Activated T-cell treated with anti-CD3 and anti-CD28 coated beads, Interleukin-2, amount 50 U/mL, for 72 hours (primary cell): ENCODE data around the gene MRPL10. TPM values are rescaled to one million over a fixed set of nuclear protein-coding genes. Genes with fewer than 3 reads are reported as not detected.

Experiments used
- ATAC-seq, 2 donors: fragments of 150-1000 bp; cut with Tn5 transposase; replicated peaks in 1 of 2; 2 replicates each; pipeline ENCODE4 v1.10.0; 2021; ENCODE audit warnings: moderate library complexity in 2 of 2, mild to moderate bottlenecking in 1 of 2
- DNase-seq, 2 donors: peaks; one replicate each; pipeline ENCODE4 v3.0.0; 2021 to 2022; ENCODE audit warnings: mixed read lengths in 1 of 2
- H3K27ac Mint-ChIP-seq: one replicate; pipeline ENCODE4 v1.8.0; 2022; ENCODE audit warnings: mild to moderate bottlenecking, moderate library complexity, mixed read lengths
- H3K27me3 Mint-ChIP-seq: one replicate; pipeline ENCODE4 v1.8.0; 2022; ENCODE audit warnings: low read depth, mixed read lengths
- H3K36me3 Mint-ChIP-seq, 2 donors: one replicate each; pipeline ENCODE4 v1.8.0; 2022; ENCODE audit warnings: mixed read lengths in 2 of 2, mild to moderate bottlenecking in 1 of 2; ENCODE audit not compliant: insufficient read depth in 2 of 2
- H3K4me1 Mint-ChIP-seq: one replicate; pipeline ENCODE4 v1.8.0; 2022; ENCODE audit warnings: low read depth, mixed read lengths
- H3K4me3 Mint-ChIP-seq, 2 donors: one replicate each; pipeline ENCODE4 v1.8.0; 2022; ENCODE audit warnings: mild to moderate bottlenecking in 2 of 2, mixed read lengths in 2 of 2, moderate library complexity in 2 of 2
- H3K9me3 Mint-ChIP-seq, 2 donors: one replicate each; pipeline ENCODE4 v1.8.0; 2022; ENCODE audit warnings: mixed read lengths in 2 of 2
- total RNA-seq, 2 donors: library from RNA; stranded (reverse); gene quantifications; one replicate each; pipeline ENCODE4 v1.2.3, GENCODE V29; 2022

MRPL10 gene
- total RNA-seq, 2 donors from 2014 or later = 81.7 to 83.5 TPM

GRCh38 chr17:47801906-47802305 is 29.4 kb downstream of the MRPL10 start:
- H3K36me3 Mint-ChIP-seq = no peaks in the 10 kb centered on the region
- no peak overlapping the region for H3K4me3 Mint-ChIP-seq
- no peak overlapping the region for H3K27ac Mint-ChIP-seq
- no peak for ATAC-seq
- H3K27me3 Mint-ChIP-seq = no peaks in the 10 kb centered on the region
- DNase-seq = no peak
- H3K9me3 Mint-ChIP-seq = no peaks in the 10 kb centered on the region
- H3K4me1 Mint-ChIP-seq = peaks cover 4% of the 10 kb centered on the region

DNA sequence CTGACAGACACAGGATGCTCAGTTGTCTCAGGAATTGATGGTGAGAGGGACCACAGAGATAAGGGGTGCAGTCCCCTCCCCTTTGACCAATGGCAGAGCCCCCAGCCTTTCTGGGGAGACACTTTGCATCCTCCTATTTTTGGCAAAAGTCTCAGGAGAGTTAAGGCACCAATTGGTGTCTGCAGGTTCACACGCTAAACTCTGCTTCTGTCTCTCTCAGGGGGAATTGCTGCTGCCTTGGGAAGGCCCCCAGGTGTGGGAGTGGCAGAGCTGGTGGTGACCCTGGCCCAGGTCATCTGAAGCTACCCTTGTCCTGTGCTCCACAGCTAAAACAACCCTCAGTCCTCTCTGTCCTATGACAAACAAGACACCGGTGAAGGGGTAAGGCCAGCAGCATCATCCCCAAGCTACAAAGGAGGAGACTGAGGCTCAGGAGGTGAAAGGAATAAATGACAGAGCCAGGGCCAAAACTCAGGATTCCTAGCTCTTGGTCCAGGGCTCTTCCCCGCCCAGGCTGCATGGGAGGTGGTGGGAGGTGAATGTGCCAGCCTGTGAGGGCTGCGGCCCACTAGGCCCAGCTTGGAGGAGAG is 30.1 kb downstream of the MRPL10 start:
- Mint-ChIP-seq H3K9me3 (no peaks in the 10 kb centered on the region), H3K4me1 (peaks cover 4% of the 10 kb centered on the region), H3K27me3 (no peaks in the 10 kb centered on the region), H3K27ac (no peak overlapping the region), H3K36me3 (no peaks in the 10 kb centered on the region), H3K4me3 (no peak overlapping the region)
- no peak for ATAC-seq
- no peak for DNase-seq

- peaks cover under 1% of the 10 kb centered on the region for H3K27me3 Mint-ChIP-seq
- DNase-seq = no peak
- H3K36me3 Mint-ChIP-seq = no peaks in the 10 kb centered on the region
- no peaks in the 10 kb centered on the region for H3K9me3 Mint-ChIP-seq
- peaks cover 4% of the 10 kb centered on the region for H3K4me1 Mint-ChIP-seq
- no peak for ATAC-seq
- no peak overlapping the region for H3K27ac Mint-ChIP-seq
- no peak overlapping the region for H3K4me3 Mint-ChIP-seq
Observed at GRCh38 chr17:47800686-47801085, 30.7 kb downstream of the MRPL10 start.

DNA sequence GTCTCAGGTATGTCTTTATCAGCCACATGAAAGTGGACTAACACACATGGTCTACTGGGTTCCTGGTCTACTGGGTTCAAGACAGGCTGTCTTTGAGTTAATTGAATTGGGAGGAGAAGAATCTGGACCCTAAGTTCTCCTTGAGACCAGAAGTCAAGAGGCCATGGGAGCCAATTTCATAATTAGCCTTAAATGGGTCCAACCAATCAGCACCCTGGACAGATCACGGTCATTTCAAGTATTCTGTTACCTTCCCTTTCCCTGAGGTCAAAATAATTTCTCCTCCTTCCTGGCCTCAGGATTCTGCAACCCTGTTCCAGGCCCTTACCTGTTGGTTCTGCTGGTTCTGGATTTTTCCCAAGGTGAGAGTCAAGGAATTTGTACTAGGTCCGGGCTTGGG is 33.5 kb downstream of the MRPL10 start:
- H3K4me3 Mint-ChIP-seq = no peak overlapping the region
- H3K4me1 Mint-ChIP-seq = peaks cover 4% of the 10 kb centered on the region
- no peak overlapping the region for H3K27ac Mint-ChIP-seq
- ATAC-seq (no peak), DNase-seq (no peak)
- no peaks in the 10 kb centered on the region for H3K9me3 Mint-ChIP-seq
- peaks cover 28% of the 10 kb centered on the region for H3K27me3 Mint-ChIP-seq
- no peaks in the 10 kb centered on the region for H3K36me3 Mint-ChIP-seq

DNA sequence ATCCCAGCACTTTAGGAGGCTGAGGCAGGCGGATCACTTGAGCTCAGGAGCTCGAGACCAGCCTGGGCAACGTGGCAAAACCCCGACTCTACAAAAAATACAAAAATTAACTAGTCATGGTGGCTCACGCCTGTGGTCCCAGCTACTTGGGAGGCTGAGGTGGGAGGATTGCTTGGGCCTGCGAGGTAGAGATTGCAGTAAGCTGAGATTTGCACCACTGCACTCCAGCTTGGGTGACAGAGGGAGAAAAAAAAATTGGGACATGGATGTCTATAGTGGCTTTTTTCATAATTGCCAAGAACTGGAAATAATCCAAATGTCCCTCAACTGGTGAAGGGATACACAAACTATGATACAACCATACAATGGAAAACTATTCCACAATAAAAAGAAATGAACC is 38.4 kb downstream of the MRPL10 start:
- Mint-ChIP-seq H3K4me1 (peaks cover 18% of the 10 kb centered on the region), H3K4me3 (no peak overlapping the region), H3K9me3 (no peaks in the 10 kb centered on the region), H3K27me3 (peaks cover 71% of the 10 kb centered on the region), H3K36me3 (peaks cover 0 to 2% of the 10 kb centered on the region in 2 donors), H3K27ac (no peak overlapping the region)
- ATAC-seq = no peak
- no peak for DNase-seq

GRCh38 chr17:47792457-47792856 is 38.9 kb downstream of the MRPL10 start:
- Mint-ChIP-seq H3K4me1 (peaks cover 18% of the 10 kb centered on the region), H3K27ac (no peak overlapping the region), H3K27me3 (peaks cover 77% of the 10 kb centered on the region), H3K4me3 (no peak overlapping the region), H3K36me3 (peaks cover 0 to 2% of the 10 kb centered on the region in 2 donors), H3K9me3 (no peaks in the 10 kb centered on the region)
- DNase-seq = no peak
- no peak for ATAC-seq

GRCh38 chr17:47791025-47791424 is 40.3 kb downstream of the MRPL10 start:
- Mint-ChIP-seq H3K4me3 (peak overlapping the region in 1 of 2 donors; percentile 83), H3K27ac (no peak overlapping the region), H3K4me1 (peaks cover 18% of the 10 kb centered on the region), H3K36me3 (peaks cover 0 to 2% of the 10 kb centered on the region in 2 donors), H3K9me3 (no peaks in the 10 kb centered on the region), H3K27me3 (peaks cover 89% of the 10 kb centered on the region)
- no peak for DNase-seq
- peak in 1 of 2 donors; percentile 43 for ATAC-seq

DNA sequence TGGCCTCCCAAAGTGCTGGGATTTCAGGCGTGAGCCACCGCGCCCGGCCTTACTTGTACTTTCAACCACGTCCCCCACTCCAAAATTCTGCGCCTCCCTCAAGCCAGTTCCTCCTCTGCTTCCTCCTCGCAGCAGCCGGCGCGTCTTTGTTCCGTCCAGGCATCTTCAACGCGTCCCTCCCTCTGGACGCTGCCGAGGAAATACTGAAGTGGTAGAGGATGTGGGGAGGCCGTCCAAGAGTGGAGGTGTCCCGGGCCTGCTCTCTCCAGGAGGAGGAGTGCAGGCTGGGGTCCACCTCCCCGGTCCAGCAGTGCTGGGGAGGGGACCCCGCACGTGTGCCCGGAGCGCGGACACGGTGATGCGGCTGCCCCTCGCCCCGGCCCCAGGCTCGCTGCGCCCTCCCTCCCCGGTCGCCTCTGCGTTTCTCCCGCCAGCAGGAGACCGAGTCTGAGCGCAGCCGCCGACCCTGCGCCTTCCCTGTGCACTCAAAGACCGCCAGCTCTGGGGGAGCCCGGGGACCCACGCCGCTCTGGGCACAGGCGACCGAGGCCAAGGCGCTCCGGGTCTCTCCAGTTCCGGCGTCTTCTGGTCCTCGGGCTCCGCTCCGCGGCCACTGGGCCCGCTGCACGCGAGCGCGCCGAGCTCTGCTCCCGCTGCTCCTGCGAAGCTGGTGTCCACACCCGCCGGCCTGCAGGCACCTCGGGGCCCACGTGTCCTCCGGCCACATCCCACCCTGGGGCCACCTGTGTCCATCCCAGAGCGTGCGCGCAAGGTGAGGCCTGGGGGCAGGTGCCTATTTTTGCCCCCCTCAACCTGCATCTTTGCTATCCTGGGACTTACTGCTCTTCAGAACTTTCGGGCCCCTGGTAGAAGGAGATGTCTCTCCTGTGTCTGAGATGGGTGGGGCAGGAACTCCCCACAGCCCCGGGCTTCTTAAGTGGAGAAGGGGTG is 41.5 kb downstream of the MRPL10 start:
- DNase-seq = peak; percentile 75 to 80
- H3K27me3 Mint-ChIP-seq = peaks cover 87% of the 10 kb centered on the region

GRCh38 chr17:47785538-47786123 is 45.7 kb downstream of the MRPL10 start:
- Mint-ChIP-seq H3K4me3 (no peak overlapping the region), H3K27me3 (peaks cover 58% of the 10 kb centered on the region)

More for the DNA sequence above, 41.5 kb downstream of the MRPL10 start:
- H3K27ac Mint-ChIP-seq = no peak overlapping the region
- no peaks in the 10 kb centered on the region for H3K9me3 Mint-ChIP-seq
- ATAC-seq = peak; percentile 98 to 99
- H3K36me3 Mint-ChIP-seq = peaks cover 0 to 2% of the 10 kb centered on the region in 2 donors
- peaks cover 18% of the 10 kb centered on the region for H3K4me1 Mint-ChIP-seq
- H3K4me3 Mint-ChIP-seq = peak overlapping the region; percentile 83 to 85

DNA sequence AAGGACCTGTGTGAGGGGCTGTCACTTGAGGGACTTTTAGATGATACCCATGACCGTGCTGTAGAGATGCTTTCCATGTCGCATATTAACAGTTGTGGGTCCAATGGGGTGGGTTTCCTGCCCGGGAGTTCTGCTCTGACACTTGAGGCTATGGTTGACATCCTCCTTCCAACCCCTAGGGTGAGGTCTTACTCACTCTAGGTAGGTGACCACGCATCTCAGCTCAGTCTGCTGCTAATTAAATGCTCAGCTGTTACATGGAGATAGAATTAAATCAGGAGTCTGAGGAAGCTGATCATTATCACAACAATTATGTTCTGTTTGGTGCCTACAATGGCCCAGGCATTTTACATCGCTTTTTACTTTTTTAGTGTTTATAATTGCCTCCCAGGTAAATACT is 49.9 kb downstream of the MRPL10 start:
- peaks cover 44% of the 10 kb centered on the region for H3K27me3 Mint-ChIP-seq
- no peaks in the 10 kb centered on the region for H3K4me1 Mint-ChIP-seq
- H3K4me3 Mint-ChIP-seq = no peak overlapping the region
- no peaks in the 10 kb centered on the region for H3K9me3 Mint-ChIP-seq
- H3K27ac Mint-ChIP-seq = no peak overlapping the region
- DNase-seq (no peak), ATAC-seq (no peak)
- no peaks in the 10 kb centered on the region for H3K36me3 Mint-ChIP-seq

More at GRCh38 chr17:47785538-47786123, 45.7 kb downstream of the MRPL10 start:
- DNase-seq (peak; percentile 21 to 33), ATAC-seq (no peak)
- no peaks in the 10 kb centered on the region for H3K9me3 Mint-ChIP-seq
- no peak overlapping the region for H3K27ac Mint-ChIP-seq
- H3K36me3 Mint-ChIP-seq = peaks cover 0 to under 1% of the 10 kb centered on the region in 2 donors
- H3K4me1 Mint-ChIP-seq = peaks cover 14% of the 10 kb centered on the region

DNA sequence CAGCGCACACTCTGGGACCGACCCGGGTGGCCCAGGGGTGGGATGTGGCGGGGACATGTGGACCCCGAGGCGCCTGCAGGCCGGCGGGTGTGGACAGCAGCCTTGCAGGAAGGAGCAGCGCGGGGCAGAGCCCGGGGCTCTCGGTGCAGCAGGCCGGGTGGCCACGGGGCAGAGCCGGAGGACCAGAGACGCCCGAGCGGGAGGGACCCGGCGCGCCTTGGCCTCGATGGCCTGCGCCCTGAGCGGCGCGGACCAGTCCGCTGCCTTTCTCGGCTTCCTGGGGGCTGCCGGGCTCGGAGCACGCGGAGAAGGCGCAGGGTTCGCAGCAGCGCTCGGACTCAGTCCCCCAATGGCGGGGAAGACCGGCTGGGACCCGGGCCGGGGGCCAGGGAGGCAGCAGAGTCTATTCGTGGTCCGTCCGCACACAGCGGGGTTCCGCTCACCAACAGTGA is 53.1 kb downstream of the MRPL10 start:
- no peak for ATAC-seq
- H3K9me3 Mint-ChIP-seq = no peaks in the 10 kb centered on the region
- H3K4me3 Mint-ChIP-seq = no peak overlapping the region
- DNase-seq = no peak
- H3K4me1 Mint-ChIP-seq = no peaks in the 10 kb centered on the region
- H3K27ac Mint-ChIP-seq = no peak overlapping the region
- no peaks in the 10 kb centered on the region for H3K36me3 Mint-ChIP-seq
- peaks cover 46% of the 10 kb centered on the region for H3K27me3 Mint-ChIP-seq

DNA sequence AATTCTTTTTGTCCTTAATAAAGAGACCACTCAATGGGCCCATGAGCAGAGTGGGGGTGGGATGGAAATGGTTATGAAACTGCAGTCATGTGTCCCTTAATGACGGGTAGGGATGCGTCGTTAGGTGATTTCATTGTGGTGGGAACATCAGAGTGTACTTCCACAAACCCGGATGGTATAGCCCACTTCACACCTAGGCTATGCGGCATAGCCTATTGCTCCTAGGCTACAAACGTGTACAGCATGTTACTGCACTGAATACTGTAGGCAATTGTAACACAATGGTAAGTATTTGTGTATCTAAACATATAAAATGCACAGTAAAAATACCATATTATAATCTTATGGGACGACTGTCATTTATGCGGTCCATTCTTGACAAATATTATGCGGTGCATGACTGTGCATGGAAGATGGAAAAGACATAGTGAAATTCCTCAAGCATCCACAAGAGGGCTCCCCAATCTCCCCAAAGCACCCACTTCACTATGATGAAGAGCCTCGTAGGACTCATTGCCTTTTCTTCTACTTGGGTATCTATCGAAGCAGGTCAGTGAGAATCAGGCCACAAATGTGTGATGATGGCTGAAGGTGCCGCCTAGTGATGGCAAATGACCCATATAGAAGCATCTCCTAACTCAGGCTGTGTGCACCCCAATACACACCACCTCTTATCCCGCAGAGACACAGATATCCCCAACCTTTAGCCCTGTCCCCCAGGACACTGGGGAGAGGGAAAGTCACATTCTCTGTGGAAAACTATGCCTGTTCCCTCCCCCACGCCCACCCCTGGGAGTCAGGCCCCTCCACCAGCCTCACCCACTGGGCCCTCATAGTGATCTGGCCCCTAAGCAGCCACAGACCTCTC is 54.8 kb downstream of the MRPL10 start:
- no peak overlapping the region for H3K27ac Mint-ChIP-seq
- no peaks in the 10 kb centered on the region for H3K36me3 Mint-ChIP-seq
- no peaks in the 10 kb centered on the region for H3K4me1 Mint-ChIP-seq
- H3K4me3 Mint-ChIP-seq = no peak overlapping the region
- peak; percentile 25 to 48 for DNase-seq
- ATAC-seq = peak; percentile 75 to 78
- peaks cover 51% of the 10 kb centered on the region for H3K27me3 Mint-ChIP-seq
- no peaks in the 10 kb centered on the region for H3K9me3 Mint-ChIP-seq
